Measurements from ENCODE around the gene ARL4D. TPM values are rescaled to one million over a fixed set of nuclear protein-coding genes. Genes with fewer than 3 reads are reported as not detected.
"Not testable (repeated sequence)": the region's sequence is repeated elsewhere in the genome, so short reads cannot be mapped to it uniquely, and the experiment has no call there.

ARL4D gene
- total and polyA plus RNA-seq, 2 experiments from 2014 or later, result 32.4 to 36.3 TPM

GRCh38 chr17:43372273-43372911 lies 26.4 kb upstream of the ARL4D start:
- DNase-seq (ENCODE audit: low read depth in 1 of 2, low spot score in 1 of 2), result peak; percentile 52 to 56
- peaks cover 24% of the 10 kb centered on the region for H3K4me1 ChIP-seq (ENCODE audit: low read depth)
- H3K4me3 ChIP-seq, result no peak overlapping the region
- TF ChIP-seq CTCF (IDR thresholded peaks at IDR 0.05; ENCODE audit: low read depth, low read length), result no peak
- H3K9me3 ChIP-seq (ENCODE audit: low read depth), result no peaks in the 10 kb centered on the region
- H3K27me3 ChIP-seq, result no peaks in the 10 kb centered on the region
- no peaks in the 10 kb centered on the region for H3K36me3 ChIP-seq
- peak overlapping the region; percentile 58 for H3K27ac ChIP-seq

GRCh38 chr17:43373356-43373755 lies 25.4 kb upstream of the ARL4D start:
- no peak for TF ChIP-seq CTCF (IDR thresholded peaks at IDR 0.05; ENCODE audit: low read depth, low read length)
- Histone ChIP-seq H3K9me3 (ENCODE audit: low read depth) (no peaks in the 10 kb centered on the region), H3K27me3 (no peaks in the 10 kb centered on the region), H3K4me3 (no peak overlapping the region), H3K4me1 (ENCODE audit: low read depth) (peaks cover 22% of the 10 kb centered on the region), H3K27ac (no peak overlapping the region), H3K36me3 (no peaks in the 10 kb centered on the region)
- no peak for DNase-seq (ENCODE audit: low read depth in 1 of 2, low spot score in 1 of 2)

- not testable (repeated sequence) for H3K27ac ChIP-seq; H3K4me3 ChIP-seq; DNase-seq (ENCODE audit: low read depth in 1 of 2, low spot score in 1 of 2); H3K9me3 ChIP-seq (ENCODE audit: low read depth); H3K27me3 ChIP-seq; H3K36me3 ChIP-seq
- H3K4me1 ChIP-seq (ENCODE audit: low read depth), result peaks cover 17% of the 10 kb centered on the region
Measured at GRCh38 chr17:43375915-43376314, 22.9 kb upstream of the ARL4D start.

GRCh38 chr17:43377056-43377810 lies 21.6 kb upstream of the ARL4D start:
- no peak for TF ChIP-seq CTCF (IDR thresholded peaks at IDR 0.05; ENCODE audit: low read depth, low read length)
- no peak overlapping the region for H3K27ac ChIP-seq
- no peak for DNase-seq (ENCODE audit: low read depth in 1 of 2, low spot score in 1 of 2)
- no peak overlapping the region for H3K4me3 ChIP-seq
- H3K9me3 ChIP-seq (ENCODE audit: low read depth), result no peaks in the 10 kb centered on the region
- H3K27me3 ChIP-seq, result no peaks in the 10 kb centered on the region
- peaks cover 12% of the 10 kb centered on the region for H3K4me1 ChIP-seq (ENCODE audit: low read depth)
- H3K36me3 ChIP-seq, result no peaks in the 10 kb centered on the region

GRCh38 chr17:43378766-43379165 lies 20.0 kb upstream of the ARL4D start:
- no peak for DNase-seq (ENCODE audit: low read depth in 1 of 2, low spot score in 1 of 2)
- TF ChIP-seq CTCF (IDR thresholded peaks at IDR 0.05; ENCODE audit: low read depth, low read length), result no peak
- H3K27ac ChIP-seq, result no peak overlapping the region
- H3K4me1 ChIP-seq (ENCODE audit: low read depth), result no peaks in the 10 kb centered on the region
- H3K36me3 ChIP-seq, result no peaks in the 10 kb centered on the region
- no peak overlapping the region for H3K4me3 ChIP-seq
- H3K9me3 ChIP-seq (ENCODE audit: low read depth), result no peaks in the 10 kb centered on the region
- H3K27me3 ChIP-seq, result no peaks in the 10 kb centered on the region

- no peak overlapping the region for H3K4me3 ChIP-seq
- TF ChIP-seq CTCF (IDR thresholded peaks at IDR 0.05; ENCODE audit: low read depth, low read length), result no peak
- DNase-seq (ENCODE audit: low read depth in 1 of 2, low spot score in 1 of 2), result no peak
- H3K36me3 ChIP-seq, result no peaks in the 10 kb centered on the region
- H3K27me3 ChIP-seq, result no peaks in the 10 kb centered on the region
- no peaks in the 10 kb centered on the region for H3K4me1 ChIP-seq (ENCODE audit: low read depth)
- no peak overlapping the region for H3K27ac ChIP-seq
- H3K9me3 ChIP-seq (ENCODE audit: low read depth), result no peaks in the 10 kb centered on the region
Measured at GRCh38 chr17:43380307-43380706, 18.5 kb upstream of the ARL4D start.

All from cardiac muscle cell (in vitro differentiated cells and primary cell).